ENCODE measurements around the gene SRP68. TPM values are rescaled to one million over a fixed set of nuclear protein-coding genes. Genes with fewer than 3 reads are reported as not detected.

SRP68 gene
- total and polyA plus RNA-seq, 7 donors, result 72.4 to 141 (median 100.0) TPM

DNA sequence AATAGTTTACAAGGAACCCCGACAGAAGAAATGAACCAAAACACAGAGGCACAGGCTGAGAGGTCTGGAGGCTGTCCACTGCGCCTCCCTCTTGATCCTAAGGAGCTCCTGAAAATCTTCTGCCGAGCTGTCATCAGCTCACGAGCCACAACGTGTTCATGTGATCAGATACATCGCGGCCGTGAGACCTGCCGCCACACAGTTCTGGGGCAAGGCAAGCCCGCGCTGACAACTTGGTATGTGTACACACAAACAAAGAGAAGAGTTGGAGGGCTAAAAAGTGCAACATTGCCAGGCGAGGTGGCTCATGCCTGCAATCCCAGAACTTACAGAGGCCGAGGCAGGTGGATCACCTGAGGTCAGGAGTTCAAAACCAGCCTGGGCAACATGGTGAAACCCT, 23.6 kb upstream of the SRP68 start:
- ATAC-seq (no peak), DNase-seq (no peak)
- H3K27me3 ChIP-seq (ENCODE audit: insufficient read depth in 3 of 3, low read length in 2 of 3), result no peaks in the 10 kb centered on the region
- H3K27ac ChIP-seq, result no peak overlapping the region
- no peaks in the 10 kb centered on the region for H3K4me1 ChIP-seq
- intact Hi-C loops (cut with DNase I), result no loop called here
- TF ChIP-seq CTCF (IDR thresholded peaks at IDR 0.05), result no peak
- peaks cover 0 to 98% of the 10 kb centered on the region in 2 donors for H3K36me3 ChIP-seq (ENCODE audit: insufficient read depth in 1 of 2, low read depth in 1 of 2)
- 84 to 93% (median 90%) methylated on average over 13 of the region's 13 CpGs for WGBS, 3 donors
- H3K9me3 ChIP-seq, result no peaks in the 10 kb centered on the region
- no peak overlapping the region for H3K4me3 ChIP-seq

DNA sequence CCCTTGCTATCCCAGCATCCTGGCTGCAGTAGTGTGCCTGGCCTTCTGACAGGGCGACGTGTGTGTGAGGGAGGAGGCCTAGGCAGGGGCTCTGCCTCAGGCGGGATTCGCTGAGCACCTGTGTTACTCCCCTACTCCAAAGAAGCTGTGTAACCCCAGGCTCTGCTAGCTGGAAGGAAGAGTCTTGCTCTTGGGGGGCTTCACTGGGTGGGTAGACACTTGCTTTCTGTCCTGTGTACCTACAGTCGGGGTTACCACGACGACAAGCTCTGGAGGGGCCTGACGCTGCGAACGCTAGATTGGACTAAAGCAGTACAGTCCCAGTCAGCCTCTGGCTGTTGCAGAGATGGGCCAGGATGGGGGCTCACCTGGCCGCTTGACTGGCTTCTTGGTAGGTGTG, 21.7 kb upstream of the SRP68 start:
- ATAC-seq (no peak), DNase-seq (no peak)
- H3K4me3 ChIP-seq, result no peak overlapping the region
- 84 to 96% (median 85%) methylated on average over 11 of the region's 11 CpGs for WGBS, 3 donors
- intact Hi-C loops (cut with DNase I), result no loop called here
- H3K27ac ChIP-seq, result no peak overlapping the region
- TF ChIP-seq CTCF (IDR thresholded peaks at IDR 0.05), result no peak
- H3K9me3 ChIP-seq, result no peaks in the 10 kb centered on the region
- no peaks in the 10 kb centered on the region for H3K27me3 ChIP-seq (ENCODE audit: insufficient read depth in 3 of 3, low read length in 2 of 3)
- H3K36me3 ChIP-seq (ENCODE audit: insufficient read depth in 1 of 2, low read depth in 1 of 2), result peaks cover 0 to 98% of the 10 kb centered on the region in 2 donors
- H3K4me1 ChIP-seq, result no peaks in the 10 kb centered on the region

GRCh38 chr17:76092526-76093413, 20.5 kb upstream of the SRP68 start:
- no peak for TF ChIP-seq CTCF (IDR thresholded peaks at IDR 0.05)
- whole genome bisulfite sequencing, 3 donors, result 89 to 92% (median 91%) methylated on average over 20 of the region's 20 CpGs
- H3K36me3 ChIP-seq (ENCODE audit: insufficient read depth in 1 of 2, low read depth in 1 of 2), result peaks cover 2 to 98% of the 10 kb centered on the region in 2 donors

GRCh38 chr17:76091526-76092286, 19.4 kb upstream of the SRP68 start:
- Histone ChIP-seq H3K27me3 (ENCODE audit: insufficient read depth in 3 of 3, low read length in 2 of 3) (no peaks in the 10 kb centered on the region), H3K4me1 (no peaks in the 10 kb centered on the region), H3K9me3 (no peaks in the 10 kb centered on the region), H3K36me3 (ENCODE audit: insufficient read depth in 1 of 2, low read depth in 1 of 2) (peaks cover 5 to 98% of the 10 kb centered on the region in 2 donors), H3K4me3 (no peak overlapping the region), H3K27ac (no peak overlapping the region)
- intact Hi-C loops (cut with DNase I), result no loop called here
- DNase-seq (no peak), ATAC-seq (no peak)
- TF ChIP-seq CTCF (IDR thresholded peaks at IDR 0.05), result no peak
- 72 to 80% (median 74%) methylated on average over 21 to 23 of the region's 23 CpGs for WGBS, 3 donors

More at GRCh38 chr17:76092526-76093413, 20.5 kb upstream of the SRP68 start:
- DNase-seq (no peak), ATAC-seq (no peak)
- intact Hi-C loops (cut with DNase I), result no loop called here
- no peaks in the 10 kb centered on the region for H3K27me3 ChIP-seq (ENCODE audit: insufficient read depth in 3 of 3, low read length in 2 of 3)
- no peaks in the 10 kb centered on the region for H3K4me1 ChIP-seq
- no peaks in the 10 kb centered on the region for H3K9me3 ChIP-seq
- H3K27ac ChIP-seq, result no peak overlapping the region
- H3K4me3 ChIP-seq, result no peak overlapping the region
